MM.1S (cell line): Measurements from ENCODE around the gene RPAIN.
"Not testable (repeated sequence)": the region's sequence is repeated elsewhere in the genome, so short reads cannot be mapped to it uniquely, and the experiment has no call there.

Source experiments
- DNase-seq: peaks from one replicate; pipeline ENCODE4 v3.0.0-alpha.2; 2015
- H2AFZ ChIP-seq: fragments of 300-600 bp; sonication (generic); 2 replicates; pipeline ENCODE4 v1.6.0; 2016; ENCODE audit warnings: antibody characterized with exemption, low read length
- H3F3A ChIP-seq: fragments of 300-600 bp; sonication (generic); 2 replicates; pipeline ENCODE4 v1.6.1; 2016; ENCODE audit warnings: mild to moderate bottlenecking, antibody characterized with exemption, low read length, moderate library complexity, mixed read lengths; ENCODE audit not compliant: insufficient read depth
- H3K27ac ChIP-seq: fragments of 300-600 bp; sonication (generic); 2 replicates; pipeline ENCODE4 v1.5.1; 2016; ENCODE audit warnings: mild to moderate bottlenecking, low read length
- H3K27me3 ChIP-seq: fragments of 300-600 bp; sonication (generic); replicated peaks from 2 replicates; pipeline ENCODE4 v1.6.0; 2016; ENCODE audit warnings: low read length; ENCODE audit not compliant: insufficient read depth
- H3K36me3 ChIP-seq: fragments of 300-600 bp; sonication (generic); replicated peaks from 2 replicates; pipeline ENCODE4 v1.6.1; 2016; ENCODE audit warnings: mild to moderate bottlenecking, low read length, mixed read lengths; ENCODE audit not compliant: insufficient read depth
- H3K4me1 ChIP-seq: fragments of 300-600 bp; sonication (generic); 2 replicates; pipeline ENCODE4 v1.6.1; 2016; ENCODE audit warnings: low read length, mixed read lengths
- H3K4me2 ChIP-seq: fragments of 300-600 bp; sonication (generic); 2 replicates; pipeline ENCODE4 v1.6.0; 2016; ENCODE audit warnings: low read depth, low read length
- H3K4me3 ChIP-seq: fragments of 300-600 bp; sonication (generic); 2 replicates; pipeline ENCODE4 v1.5.1; 2016; ENCODE audit warnings: low read length, mixed read lengths
- H3K79me2 ChIP-seq: fragments of 300-600 bp; sonication (generic); 2 replicates; pipeline ENCODE4 v1.6.1; 2016; ENCODE audit warnings: mixed run types, low read length, mixed read lengths
- H3K9ac ChIP-seq: fragments of 300-600 bp; sonication (generic); 2 replicates; pipeline ENCODE4 v1.6.1; 2016; ENCODE audit warnings: low read length, mixed read lengths
- H3K9me2 ChIP-seq: fragments of 300-600 bp; sonication (generic); replicated peaks from 2 replicates; pipeline ENCODE4 v1.6.1; 2016; ENCODE audit warnings: mild to moderate bottlenecking, low read length, mixed read lengths; ENCODE audit not compliant: insufficient read depth
- H3K9me3 ChIP-seq: fragments of 300-600 bp; sonication (generic); replicated peaks from 2 replicates; pipeline ENCODE4 v1.6.1; 2016; ENCODE audit warnings: mild to moderate bottlenecking, low read length, mixed read lengths; ENCODE audit not compliant: insufficient read depth
- H4K20me1 ChIP-seq: fragments of 300-600 bp; sonication (generic); 2 replicates; pipeline ENCODE4 v1.6.1; 2016; ENCODE audit warnings: mild to moderate bottlenecking, low read length, moderate library complexity, mixed read lengths; ENCODE audit not compliant: insufficient read depth
- CTCF ChIP-seq: fragments of 300-600 bp; sonication (generic); IDR thresholded peaks from 2 replicates; pipeline ENCODE4 v1.5.1; 2016; ENCODE audit warnings: antibody characterized with exemption, low read length, mixed read lengths
- EZH2 ChIP-seq: fragments of 300-600 bp; sonication (generic); optimal IDR thresholded peaks from 2 replicates; pipeline ENCODE3; 2017; ENCODE audit warnings: low read depth, mild to moderate bottlenecking, antibody characterized with exemption, low read length, mixed read lengths
- EZH2phosphoT487 ChIP-seq: fragments of 300-600 bp; sonication (generic); IDR thresholded peaks from 2 replicates; pipeline ENCODE4 v1.6.1; 2018; ENCODE audit warnings: antibody characterized with exemption, low read length

Gene RPAIN

GRCh38 chr17:5430413-5430999, 10.5 kb downstream of the RPAIN start:
- H2AFZ ChIP-seq: no peak overlapping the region
- no peak overlapping the region for H3K4me3 ChIP-seq
- no peaks in the 10 kb centered on the region for H3K27me3 ChIP-seq
- peaks cover 21% of the 10 kb centered on the region for H3F3A ChIP-seq
- no peak overlapping the region for H3K9ac ChIP-seq
- H3K27ac ChIP-seq: no peak overlapping the region
- H3K79me2 ChIP-seq: peaks cover 23% of the 10 kb centered on the region
- no peak for DNase-seq
- TF ChIP-seq EZH2phosphoT487: no peak
- TF ChIP-seq EZH2: no peak
- TF ChIP-seq CTCF: no peak
- H3K36me3 ChIP-seq: peaks cover 19% of the 10 kb centered on the region
- no peaks in the 10 kb centered on the region for H3K9me2 ChIP-seq
- H3K9me3 ChIP-seq: no peaks in the 10 kb centered on the region
- H3K4me1 ChIP-seq: no peaks in the 10 kb centered on the region
- H4K20me1 ChIP-seq: no peaks in the 10 kb centered on the region
- H3K4me2 ChIP-seq: no peak overlapping the region

- peaks cover 20% of the 10 kb centered on the region for H3K36me3 ChIP-seq
Measured at GRCh38 chr17:5431234-5431633, 11.3 kb downstream of the RPAIN start.

GRCh38 chr17:5431949-5432556, 12.1 kb downstream of the RPAIN start:
- DNase-seq: no peak
- Histone ChIP-seq H4K20me1 (no peaks in the 10 kb centered on the region), H3K79me2 (peaks cover 37% of the 10 kb centered on the region), H3K9me2 (no peaks in the 10 kb centered on the region), H3K4me3 (no peak overlapping the region), H3K4me2 (no peak overlapping the region), H3K4me1 (no peaks in the 10 kb centered on the region), H3K27me3 (no peaks in the 10 kb centered on the region), H3K9ac (no peak overlapping the region), H3K27ac (no peak overlapping the region), H3K9me3 (no peaks in the 10 kb centered on the region), H2AFZ (no peak overlapping the region), H3F3A (peaks cover 21% of the 10 kb centered on the region), H3K36me3 (peaks cover 19% of the 10 kb centered on the region)
- TF ChIP-seq EZH2: no peak
- no peak for TF ChIP-seq EZH2phosphoT487
- no peak for TF ChIP-seq CTCF

More at GRCh38 chr17:5431234-5431633, 11.3 kb downstream of the RPAIN start:
- H3K9me2 ChIP-seq, H2AFZ ChIP-seq, H3K4me3 ChIP-seq, H3K27me3 ChIP-seq, H4K20me1 ChIP-seq, H3K9ac ChIP-seq, DNase-seq, H3K4me2 ChIP-seq, H3K4me1 ChIP-seq, H3K9me3 ChIP-seq, H3K27ac ChIP-seq: not testable (repeated sequence)
- Histone ChIP-seq H3K79me2 (peaks cover 29% of the 10 kb centered on the region), H3F3A (peaks cover 21% of the 10 kb centered on the region)

- Histone ChIP-seq H3K4me3 (no peak overlapping the region), H3K27ac (no peak overlapping the region), H3K9ac (no peak overlapping the region), H3K9me2 (no peaks in the 10 kb centered on the region), H3K4me1 (peaks cover 10% of the 10 kb centered on the region), H3F3A (peaks cover 21% of the 10 kb centered on the region), H3K4me2 (no peak overlapping the region), H3K27me3 (no peaks in the 10 kb centered on the region), H3K79me2 (peaks cover 56% of the 10 kb centered on the region), H4K20me1 (no peaks in the 10 kb centered on the region), H2AFZ (no peak overlapping the region), H3K9me3 (no peaks in the 10 kb centered on the region), H3K36me3 (peaks cover 19% of the 10 kb centered on the region)
- TF ChIP-seq EZH2phosphoT487: no peak
- no peak for TF ChIP-seq EZH2
- no peak for TF ChIP-seq CTCF
- DNase-seq: no peak
Measured at GRCh38 chr17:5434984-5435383, 15.0 kb downstream of the RPAIN start.

- not testable (repeated sequence) for H4K20me1 ChIP-seq, H2AFZ ChIP-seq, H3K27me3 ChIP-seq, H3K4me2 ChIP-seq, DNase-seq, H3K9ac ChIP-seq, H3K4me1 ChIP-seq, H3K4me3 ChIP-seq, H3K27ac ChIP-seq, H3K9me2 ChIP-seq, H3K9me3 ChIP-seq
- Histone ChIP-seq H3K79me2 (peaks cover 56% of the 10 kb centered on the region), H3K36me3 (peaks cover 19% of the 10 kb centered on the region), H3F3A (peaks cover 23% of the 10 kb centered on the region)
Measured at GRCh38 chr17:5435781-5436315, 15.9 kb downstream of the RPAIN start.
